ENCODE results near the gene MRPL33.

The MRPL33 gene

GRCh38 chr2:27771548-27772335, at the start of gene MRPL33:
TSS of gene MRPL33 (plus strand) at chr2:27771719. CDS start at chr2:27771778, 59 bp downstream.
- DNase-seq (ENCODE audit: low read depth) = peak; percentile 83

GRCh38 chr2:27721884-27722485, 49.5 kb upstream of the MRPL33 start:
- DNase-seq (ENCODE audit: low read depth) = no peak

- no peak for DNase-seq (ENCODE audit: low read depth)
Measured at GRCh38 chr2:27723372-27724144, 48.0 kb upstream of the MRPL33 start.

- DNase-seq (ENCODE audit: low read depth) = no peak
Measured at GRCh38 chr2:27724191-27724590, 47.3 kb upstream of the MRPL33 start.

- no peak for DNase-seq (ENCODE audit: low read depth)
Measured at GRCh38 chr2:27724905-27725701, 46.4 kb upstream of the MRPL33 start.

GRCh38 chr2:27727257-27727656, 44.3 kb upstream of the MRPL33 start:
- DNase-seq (ENCODE audit: low read depth) = no peak

- DNase-seq (ENCODE audit: low read depth) = no peak
Measured at GRCh38 chr2:27728081-27728858, 43.2 kb upstream of the MRPL33 start.

- no peak for DNase-seq (ENCODE audit: low read depth)
Measured at GRCh38 chr2:27729198-27729597, 42.3 kb upstream of the MRPL33 start.

GRCh38 chr2:27729614-27730013, 41.9 kb upstream of the MRPL33 start:
- DNase-seq (ENCODE audit: low read depth) = no peak

GRCh38 chr2:27730261-27730662, 41.3 kb upstream of the MRPL33 start:
- DNase-seq (ENCODE audit: low read depth) = no peak

GRCh38 chr2:27730980-27731691, 40.4 kb upstream of the MRPL33 start:
- DNase-seq (ENCODE audit: low read depth) = no peak

- DNase-seq (ENCODE audit: low read depth) = no peak
Measured at GRCh38 chr2:27734305-27734704, 37.2 kb upstream of the MRPL33 start.

GRCh38 chr2:27735263-27735904, 36.1 kb upstream of the MRPL33 start:
- peak; percentile 27 for DNase-seq (ENCODE audit: low read depth)

GRCh38 chr2:27736031-27736889, 35.3 kb upstream of the MRPL33 start:
- no peak for DNase-seq (ENCODE audit: low read depth)

- DNase-seq (ENCODE audit: low read depth) = no peak
Measured at GRCh38 chr2:27736890-27737204, 34.7 kb upstream of the MRPL33 start.

GRCh38 chr2:27737676-27738348, 33.7 kb upstream of the MRPL33 start:
- no peak for DNase-seq (ENCODE audit: low read depth)

GRCh38 chr2:27738349-27739057, 33.0 kb upstream of the MRPL33 start:
- DNase-seq (ENCODE audit: low read depth) = no peak

GRCh38 chr2:27739058-27739373, 32.5 kb upstream of the MRPL33 start:
- DNase-seq (ENCODE audit: low read depth) = no peak

Measured in activated T-helper 1 cell treated with Interleukin-2 at 50 U/mL for 16 hours (primary cell).